Peyer's patch (tissue), 4 donors: Measurements from ENCODE around the gene GPC3. TPM values are rescaled to one million over a fixed set of nuclear protein-coding genes. Genes with fewer than 3 reads are reported as not detected.

Experiments
- DNase-seq, 3 donors: peaks; one replicate each; pipeline ENCODE4 v3.0.0-alpha.2; 2017 to 2019
- H3K27ac ChIP-seq, 4 donors: fragments of 200-600 bp; sonication (generic); one replicate each; pipeline ENCODE4 v1.5.1; 2016 to 2019
- H3K27me3 ChIP-seq, 2 donors: fragments of 200-600 bp; sonication (generic); one replicate each; pipeline ENCODE4 v1.5.1; 2019
- H3K36me3 ChIP-seq, 3 donors: fragments of 200-600 bp; sonication (generic); one replicate each; pipeline ENCODE4 v1.5.1; 2016 to 2019
- H3K4me1 ChIP-seq, 4 donors: fragments of 200-600 bp; sonication (generic); one replicate each; pipeline ENCODE4 v1.5.1; 2016 to 2019
- H3K4me3 ChIP-seq, 4 donors: fragments of 200-600 bp; sonication (generic); 1 replicate in 3 of 4; 2 replicates in 1 of 4; pipeline ENCODE4 v1.5.1; 2016 to 2019; ENCODE audit warnings: mild to moderate bottlenecking in 1 of 4
- H3K9me3 ChIP-seq, 4 donors: fragments of 200-600 bp; sonication (generic); one replicate each; pipeline ENCODE4 v1.5.1; 2016 to 2019; ENCODE audit warnings: mild to moderate bottlenecking in 1 of 4
- CTCF ChIP-seq, 6 experiments: fragments of 450-650 bp in 4 of 6; fragments of 200-600 bp in 2 of 6; sonication (generic) in 1 of 6; IDR thresholded peaks; one replicate each; pipeline ENCODE4 v1.5.1; 2017 to 2019; ENCODE audit warnings: antibody characterized with exemption in 6 of 6, mild to moderate bottlenecking in 3 of 6, moderate library complexity in 1 of 6
- POLR2A ChIP-seq, 2 donors: fragments of 450-650 bp; IDR thresholded peaks; one replicate each; pipeline ENCODE4 v1.5.1; 2017; ENCODE audit warnings: antibody characterized with exemption in 2 of 2, mild to moderate bottlenecking in 2 of 2, moderate library complexity in 2 of 2
- total RNA-seq, 4 donors: library from RNA; depleted of rRNA; stranded (reverse); fragments of >200 nt; gene quantifications; one replicate each; pipeline ENCODE4 v1.1.0, GENCODE V29; 2016

Gene GPC3
- total RNA-seq, 4 donors from 2014 or later: 1.1 to 7.2 (median 5.8) TPM

- H3K4me1 ChIP-seq: no peaks in the 10 kb centered on the region
- H3K9me3 ChIP-seq: no peaks in the 10 kb centered on the region
- TF ChIP-seq CTCF (IDR thresholded peaks at IDR 0.05) (peak in 1 of 6 experiments; percentile 10), POLR2A (IDR thresholded peaks at IDR 0.05) (no peak)
- no peak overlapping the region for H3K27ac ChIP-seq
- H3K4me3 ChIP-seq: no peak overlapping the region
- H3K36me3 ChIP-seq: no peaks in the 10 kb centered on the region
- H3K27me3 ChIP-seq: no peaks in the 10 kb centered on the region
- no peak for DNase-seq
These were observed 26.3 kb downstream of the GPC3 start for GRCh38 chrX:133958997-133959688.

- TF ChIP-seq POLR2A (IDR thresholded peaks at IDR 0.05) (no peak), CTCF (IDR thresholded peaks at IDR 0.05) (no peak)
- no peak overlapping the region for H3K4me3 ChIP-seq
- no peaks in the 10 kb centered on the region for H3K36me3 ChIP-seq
- no peak for DNase-seq
- no peaks in the 10 kb centered on the region for H3K9me3 ChIP-seq
- no peaks in the 10 kb centered on the region for H3K4me1 ChIP-seq
- no peak overlapping the region for H3K27ac ChIP-seq
- H3K27me3 ChIP-seq: no peaks in the 10 kb centered on the region
These were observed 28.6 kb downstream of the GPC3 start for GRCh38 chrX:133956570-133957340.

GRCh38 chrX:133953785-133954355 lies 31.5 kb downstream of the GPC3 start:
- Histone ChIP-seq H3K27me3 (no peaks in the 10 kb centered on the region), H3K9me3 (no peaks in the 10 kb centered on the region), H3K4me3 (no peak overlapping the region), H3K36me3 (no peaks in the 10 kb centered on the region), H3K27ac (no peak overlapping the region), H3K4me1 (no peaks in the 10 kb centered on the region)
- TF ChIP-seq CTCF (IDR thresholded peaks at IDR 0.05) (no peak), POLR2A (IDR thresholded peaks at IDR 0.05) (no peak)
- DNase-seq: no peak

- no peaks in the 10 kb centered on the region for H3K4me1 ChIP-seq
- no peak for DNase-seq
- H3K36me3 ChIP-seq: no peaks in the 10 kb centered on the region
- no peak overlapping the region for H3K27ac ChIP-seq
- no peaks in the 10 kb centered on the region for H3K9me3 ChIP-seq
- no peak overlapping the region for H3K4me3 ChIP-seq
- no peaks in the 10 kb centered on the region for H3K27me3 ChIP-seq
- TF ChIP-seq POLR2A (IDR thresholded peaks at IDR 0.05) (no peak), CTCF (IDR thresholded peaks at IDR 0.05) (no peak)
These were observed 32.3 kb downstream of the GPC3 start for GRCh38 chrX:133953078-133953477.

GRCh38 chrX:133951098-133951497 lies 34.3 kb downstream of the GPC3 start:
- no peak overlapping the region for H3K27ac ChIP-seq
- H3K27me3 ChIP-seq: no peaks in the 10 kb centered on the region
- H3K4me3 ChIP-seq: no peak overlapping the region
- TF ChIP-seq CTCF (IDR thresholded peaks at IDR 0.05) (no peak), POLR2A (IDR thresholded peaks at IDR 0.05) (no peak)
- H3K9me3 ChIP-seq: no peaks in the 10 kb centered on the region
- no peaks in the 10 kb centered on the region for H3K36me3 ChIP-seq
- H3K4me1 ChIP-seq: no peaks in the 10 kb centered on the region
- DNase-seq: no peak
